ENCODE data around the gene MAP1LC3A. TPM values are rescaled to one million over a fixed set of nuclear protein-coding genes. Genes with fewer than 3 reads are reported as not detected.

Gene MAP1LC3A
- total RNA-seq, 1 donor from 2014 or later = 120 TPM

DNA sequence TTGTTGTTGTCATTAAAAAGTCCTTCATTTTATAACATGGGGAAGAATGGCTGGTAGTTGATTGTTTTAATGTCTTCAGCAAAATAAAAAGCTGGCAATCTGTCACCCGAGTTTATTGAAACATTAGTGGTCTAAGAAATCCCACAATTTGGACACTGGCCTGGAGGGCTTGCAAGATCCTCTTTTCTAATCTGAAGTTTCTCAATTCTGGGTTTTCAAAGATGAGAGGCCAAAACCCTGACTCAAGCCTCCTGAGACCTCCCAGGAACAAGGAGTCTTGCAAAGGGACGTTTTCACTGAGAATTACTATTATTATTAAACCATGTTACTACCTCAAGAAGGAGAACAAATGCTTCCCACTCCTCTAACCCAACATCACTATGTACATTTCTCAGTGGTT lies 19.5 kb downstream of the MAP1LC3A start:
- TF ChIP-seq, protein P1, sequence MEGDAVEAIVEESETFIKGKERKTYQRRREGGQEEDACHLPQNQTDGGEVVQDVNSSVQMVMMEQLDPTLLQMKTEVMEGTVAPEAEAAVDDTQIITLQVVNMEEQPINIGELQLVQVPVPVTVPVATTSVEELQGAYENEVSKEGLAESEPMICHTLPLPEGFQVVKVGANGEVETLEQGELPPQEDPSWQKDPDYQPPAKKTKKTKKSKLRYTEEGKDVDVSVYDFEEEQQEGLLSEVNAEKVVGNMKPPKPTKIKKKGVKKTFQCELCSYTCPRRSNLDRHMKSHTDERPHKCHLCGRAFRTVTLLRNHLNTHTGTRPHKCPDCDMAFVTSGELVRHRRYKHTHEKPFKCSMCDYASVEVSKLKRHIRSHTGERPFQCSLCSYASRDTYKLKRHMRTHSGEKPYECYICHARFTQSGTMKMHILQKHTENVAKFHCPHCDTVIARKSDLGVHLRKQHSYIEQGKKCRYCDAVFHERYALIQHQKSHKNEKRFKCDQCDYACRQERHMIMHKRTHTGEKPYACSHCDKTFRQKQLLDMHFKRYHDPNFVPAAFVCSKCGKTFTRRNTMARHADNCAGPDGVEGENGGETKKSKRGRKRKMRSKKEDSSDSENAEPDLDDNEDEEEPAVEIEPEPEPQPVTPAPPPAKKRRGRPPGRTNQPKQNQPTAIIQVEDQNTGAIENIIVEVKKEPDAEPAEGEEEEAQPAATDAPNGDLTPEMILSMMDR (IDR thresholded peaks at IDR 0.05) = no peak
- Mint-ChIP-seq H3K4me1 (ENCODE audit: low read depth) (peaks cover 24% of the 10 kb centered on the region), H3K4me3 (ENCODE audit: unreplicated experiment) (no peak overlapping the region), H3K27me3 (ENCODE audit: low read depth) (no peaks in the 10 kb centered on the region), H3K27ac (ENCODE audit: unreplicated experiment) (no peak overlapping the region), H3K36me3 (ENCODE audit: low read depth) (peaks cover 13% of the 10 kb centered on the region), H3K9me3 (ENCODE audit: low read depth) (no peaks in the 10 kb centered on the region)
- no peak for DNase-seq (ENCODE audit: low spot score)

DNA sequence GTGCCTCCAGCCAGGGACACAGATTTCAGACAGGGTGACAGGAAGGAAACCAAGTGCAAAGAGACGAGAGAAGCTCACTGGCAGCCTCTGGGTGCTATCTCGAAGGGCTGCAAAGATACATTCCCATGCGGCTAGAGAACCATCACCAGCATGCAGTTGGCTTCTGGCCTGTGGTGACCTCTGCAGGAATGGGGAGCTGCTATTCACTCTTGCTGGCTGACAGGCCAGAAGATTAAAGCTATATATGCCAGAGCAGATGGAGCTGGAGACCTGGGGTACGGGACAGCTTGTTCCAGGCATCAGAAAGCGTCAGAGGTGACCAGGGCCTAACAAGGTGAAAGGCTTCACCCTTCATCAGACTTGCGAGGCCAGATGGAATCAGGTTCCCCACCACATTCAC lies 20.0 kb downstream of the MAP1LC3A start:
- DNase-seq (ENCODE audit: low spot score) = no peak
- Mint-ChIP-seq H3K36me3 (ENCODE audit: low read depth) (peaks cover 10% of the 10 kb centered on the region), H3K27me3 (ENCODE audit: low read depth) (no peaks in the 10 kb centered on the region), H3K4me1 (ENCODE audit: low read depth) (peaks cover 24% of the 10 kb centered on the region), H3K9me3 (ENCODE audit: low read depth) (no peaks in the 10 kb centered on the region), H3K27ac (ENCODE audit: unreplicated experiment) (no peak overlapping the region), H3K4me3 (ENCODE audit: unreplicated experiment) (no peak overlapping the region)
- TF ChIP-seq, protein P1 (IDR thresholded peaks at IDR 0.05) = no peak

DNA sequence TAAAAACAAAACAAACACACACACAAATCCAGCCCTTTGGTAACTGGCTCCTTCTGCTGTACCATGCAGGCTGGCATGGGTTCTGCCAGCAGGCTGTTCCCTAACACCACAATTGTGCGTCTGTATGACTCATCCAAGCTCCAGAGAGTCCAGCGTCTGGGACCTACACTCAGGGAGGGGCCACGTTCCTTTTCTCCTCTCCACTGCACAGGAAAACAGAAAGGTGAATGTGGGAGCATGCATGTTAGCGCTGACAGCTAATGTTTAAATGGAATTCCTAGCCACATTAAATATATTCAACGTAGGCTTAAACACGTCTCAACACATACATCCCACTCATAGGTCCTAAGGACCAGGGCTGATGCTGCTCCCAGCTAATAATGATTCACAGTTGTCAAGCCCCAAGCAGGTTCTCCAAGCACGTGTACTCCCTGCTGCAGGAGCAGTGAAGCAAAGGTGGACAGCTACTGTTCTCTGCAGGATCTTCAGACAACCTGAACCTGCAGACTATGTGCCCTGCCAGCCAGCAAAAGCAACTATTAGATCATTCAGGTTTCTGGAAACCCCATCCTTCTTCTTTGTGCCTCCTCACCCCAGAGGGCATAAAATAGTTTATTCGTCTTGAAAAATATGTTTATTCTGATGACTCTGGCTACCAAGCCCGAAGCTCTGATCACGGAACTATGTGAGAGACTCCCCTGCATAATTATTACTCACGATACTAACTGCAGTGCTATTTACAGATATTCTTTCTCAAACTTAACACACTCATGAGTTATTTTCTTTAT lies 20.9 kb downstream of the MAP1LC3A start:
- no peak for DNase-seq (ENCODE audit: low spot score)
- H3K27ac Mint-ChIP-seq (ENCODE audit: unreplicated experiment) = peak overlapping the region; percentile 83
- peaks cover 24% of the 10 kb centered on the region for H3K4me1 Mint-ChIP-seq (ENCODE audit: low read depth)

DNA sequence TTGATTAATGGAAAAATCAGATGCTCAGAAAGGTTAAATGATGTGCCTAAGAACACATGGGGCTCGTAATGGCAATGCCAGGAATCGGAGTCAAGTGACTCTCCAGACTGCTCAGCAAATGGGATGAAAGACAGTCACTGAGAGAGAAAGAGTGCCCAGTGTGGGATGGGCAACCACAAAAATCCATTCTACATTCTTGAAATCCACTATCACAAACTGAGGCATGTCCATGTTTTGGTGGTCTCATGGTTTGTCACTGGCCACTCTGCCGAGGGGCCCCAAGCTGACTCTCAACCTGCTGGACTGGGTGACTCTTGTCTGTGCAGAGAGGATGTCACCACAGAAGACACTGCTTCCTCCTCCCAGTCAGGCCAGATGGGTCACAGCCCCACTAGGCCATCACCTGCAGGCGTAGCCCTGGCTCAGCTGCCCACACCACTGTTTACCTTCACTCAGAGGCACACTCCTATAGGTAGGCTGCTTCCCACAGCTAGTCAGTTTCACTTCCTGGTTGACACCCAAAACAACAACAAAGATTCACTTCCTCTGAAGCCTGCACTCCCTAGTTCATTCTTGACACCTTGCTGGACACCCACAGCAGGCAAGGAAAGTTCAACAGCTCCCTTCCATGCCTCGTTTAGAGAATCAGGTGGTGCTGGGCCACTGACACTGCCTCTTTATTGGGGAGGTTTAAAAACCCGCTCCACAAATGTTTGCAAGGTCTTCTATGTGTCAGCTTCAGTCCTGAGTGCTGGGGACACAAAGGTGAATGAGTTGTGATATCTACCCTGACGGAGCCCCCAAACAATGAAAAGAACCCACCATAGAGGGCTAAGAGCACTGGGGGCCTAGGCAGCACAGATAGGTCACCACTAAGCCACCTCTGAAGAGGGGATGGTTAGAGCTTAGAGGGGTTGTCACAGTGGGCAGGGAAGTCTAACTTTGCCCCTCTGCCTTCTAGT lies 21.7 kb downstream of the MAP1LC3A start:
- peak overlapping the region; percentile 51 for H3K27ac Mint-ChIP-seq (ENCODE audit: unreplicated experiment)
- DNase-seq (ENCODE audit: low spot score) = no peak
- peaks cover 4% of the 10 kb centered on the region for H3K36me3 Mint-ChIP-seq (ENCODE audit: low read depth)
- TF ChIP-seq, protein P1 (IDR thresholded peaks at IDR 0.05) = no peak
- peaks cover 24% of the 10 kb centered on the region for H3K4me1 Mint-ChIP-seq (ENCODE audit: low read depth)
- H3K27me3 Mint-ChIP-seq (ENCODE audit: low read depth) = no peaks in the 10 kb centered on the region
- no peaks in the 10 kb centered on the region for H3K9me3 Mint-ChIP-seq (ENCODE audit: low read depth)
- H3K4me3 Mint-ChIP-seq (ENCODE audit: unreplicated experiment) = no peak overlapping the region

More for the DNA sequence above, 20.9 kb downstream of the MAP1LC3A start:
- no peaks in the 10 kb centered on the region for H3K9me3 Mint-ChIP-seq (ENCODE audit: low read depth)
- TF ChIP-seq, protein P1 (IDR thresholded peaks at IDR 0.05) = peak; percentile 92
- H3K27me3 Mint-ChIP-seq (ENCODE audit: low read depth) = no peaks in the 10 kb centered on the region
- H3K4me3 Mint-ChIP-seq (ENCODE audit: unreplicated experiment) = no peak overlapping the region
- peaks cover 6% of the 10 kb centered on the region for H3K36me3 Mint-ChIP-seq (ENCODE audit: low read depth)
